ENCODE results near the gene ARL4A. TPM values are rescaled to one million over a fixed set of nuclear protein-coding genes. Genes with fewer than 3 reads are reported as not detected.

Gene ARL4A
- total and polyA plus RNA-seq, 9 of the 15 experiments (the other 6 are each of a cell fraction or from before 2014, with no cell fraction given) = 118 to 688 (median 172) TPM

DNA sequence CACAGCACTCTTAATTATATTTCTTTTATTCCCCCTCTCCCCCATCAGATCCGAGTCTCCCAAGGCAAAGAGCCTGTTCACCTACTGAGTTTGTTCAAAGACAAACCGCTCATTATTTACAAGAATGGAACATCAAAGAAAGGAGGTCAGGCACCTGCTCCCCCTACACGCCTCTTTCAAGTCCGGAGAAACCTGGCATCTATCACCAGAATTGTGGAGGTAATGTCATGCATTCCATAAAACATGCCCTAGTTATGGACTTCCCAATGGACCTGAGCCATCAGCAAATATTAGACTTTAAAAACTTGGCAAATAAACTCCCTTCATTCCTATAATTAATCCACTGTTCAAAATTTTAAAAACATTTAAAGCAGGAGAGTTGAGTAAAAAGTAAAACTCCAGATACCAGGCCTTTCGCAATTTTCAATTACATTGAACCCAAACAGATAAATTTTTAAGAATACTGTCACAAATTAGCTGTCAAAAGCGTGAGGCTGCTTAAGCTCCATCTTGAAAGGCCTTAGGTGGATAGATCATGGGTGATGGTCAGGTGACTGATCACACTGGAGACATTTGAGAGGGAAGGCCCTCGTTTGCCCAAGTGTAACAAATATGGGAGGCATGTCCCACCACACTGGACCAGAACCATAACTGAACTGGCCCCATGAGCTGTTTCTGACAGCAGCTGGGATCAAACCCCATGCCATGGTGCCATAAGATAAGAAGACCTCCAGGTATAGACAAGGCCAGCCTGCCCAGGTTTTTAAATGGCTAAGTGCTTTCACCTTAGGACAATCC is 46.9 kb upstream of the ARL4A start:
- Histone ChIP-seq H3K4me3 (no peak overlapping the region), H3K79me2 (ENCODE audit: control insufficient read depth, insufficient read depth, low read length) (no peaks in the 10 kb centered on the region), H3K9ac (ENCODE audit: insufficient read depth in 1 of 2, low read depth in 2 of 2, low read length in 2 of 2) (no peak overlapping the region), H3K4me2 (ENCODE audit: insufficient read depth, low read length) (no peak overlapping the region), H3K9me3 (replicated peaks; ENCODE audit: control insufficient read depth, insufficient read depth, low read depth, low read length) (no peaks in the 10 kb centered on the region), H3K36me3 (ENCODE audit: control insufficient read depth, insufficient read depth, low read length) (peaks cover 15% of the 10 kb centered on the region; the same call in 2 of the 3 replicates), H3K4me1 (replicated peaks in 1 of 2; ENCODE audit: control insufficient read depth in 2 of 2, insufficient read depth in 2 of 2, low read length in 2 of 2) (no peaks in the 10 kb centered on the region; a peak in 4 of 5 replicates), H4K20me1 (replicated peaks; ENCODE audit: control insufficient read depth, insufficient read depth, low read length) (no peaks in the 10 kb centered on the region), H3K9me1 (ENCODE audit: control insufficient read depth, insufficient read depth, low read length) (no peaks in the 10 kb centered on the region), H3K27ac (ENCODE audit: extremely low read depth, low read depth, low read length) (no peak overlapping the region), H2AFZ (ENCODE audit: low read depth, low read length) (no peak overlapping the region), H3K27me3 (ENCODE audit: control insufficient read depth in 2 of 2, insufficient read depth in 2 of 2, low read length in 2 of 2) (no peaks in the 10 kb centered on the region)
- ChIA-PET POLR2A (no interaction called here), CTCF (ENCODE audit: low intra/inter-chr PET ratio) (interaction anchor here (2.4 kb wide), 1 partner anchor 623 kb away, joined by 11 read pairs; no protein-coding TSS in a partner anchor)
- 69% methylated on average over 7 of the region's 7 CpGs for WGBS (ENCODE audit: insufficient coverage, low coverage, missing lambda C conversion rate)
- BruUV-seq (replicated peaks) = no TSS peak
- DNase-seq (ENCODE audit: extremely low read depth in 1 of 4, low spot score in 3 of 4) = no peak
- no peak for FAIRE-seq
- intact Hi-C loops (cut with micrococcal nuclease) (no loop called here), in situ Hi-C loops (cut with MboI) (loop anchor here (5.0 kb wide), 1 partner anchor 622 kb away; no protein-coding TSS in a partner anchor)
- TF ChIP-seq, protein P1, sequence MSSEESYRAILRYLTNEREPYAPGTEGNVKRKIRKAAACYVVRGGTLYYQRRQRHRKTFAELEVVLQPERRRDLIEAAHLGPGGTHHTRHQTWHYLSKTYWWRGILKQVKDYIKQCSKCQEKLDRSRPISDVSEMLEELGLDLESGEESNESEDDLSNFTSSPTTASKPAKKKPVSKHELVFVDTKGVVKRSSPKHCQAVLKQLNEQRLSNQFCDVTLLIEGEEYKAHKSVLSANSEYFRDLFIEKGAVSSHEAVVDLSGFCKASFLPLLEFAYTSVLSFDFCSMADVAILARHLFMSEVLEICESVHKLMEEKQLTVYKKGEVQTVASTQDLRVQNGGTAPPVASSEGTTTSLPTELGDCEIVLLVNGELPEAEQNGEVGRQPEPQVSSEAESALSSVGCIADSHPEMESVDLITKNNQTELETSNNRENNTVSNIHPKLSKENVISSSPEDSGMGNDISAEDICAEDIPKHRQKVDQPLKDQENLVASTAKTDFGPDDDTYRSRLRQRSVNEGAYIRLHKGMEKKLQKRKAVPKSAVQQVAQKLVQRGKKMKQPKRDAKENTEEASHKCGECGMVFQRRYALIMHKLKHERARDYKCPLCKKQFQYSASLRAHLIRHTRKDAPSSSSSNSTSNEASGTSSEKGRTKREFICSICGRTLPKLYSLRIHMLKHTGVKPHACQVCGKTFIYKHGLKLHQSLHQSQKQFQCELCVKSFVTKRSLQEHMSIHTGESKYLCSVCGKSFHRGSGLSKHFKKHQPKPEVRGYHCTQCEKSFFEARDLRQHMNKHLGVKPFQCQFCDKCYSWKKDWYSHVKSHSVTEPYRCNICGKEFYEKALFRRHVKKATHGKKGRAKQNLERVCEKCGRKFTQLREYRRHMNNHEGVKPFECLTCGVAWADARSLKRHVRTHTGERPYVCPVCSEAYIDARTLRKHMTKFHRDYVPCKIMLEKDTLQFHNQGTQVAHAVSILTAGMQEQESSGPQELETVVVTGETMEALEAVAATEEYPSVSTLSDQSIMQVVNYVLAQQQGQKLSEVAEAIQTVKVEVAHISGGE (CRISPR knock-in tag; IDR thresholded peaks at IDR 0.05) = no peak
- no peak for ATAC-seq
